GM21360 (cell line): Measurements from ENCODE around the gene RBM44.
"Not testable (repeated sequence)": the region's sequence is repeated elsewhere in the genome, so short reads cannot be mapped to it uniquely, and the experiment has no call there.

Experiments
- ATAC-seq: cut with Tn5 transposase; IDR thresholded peaks from one replicate; pipeline ENCODE4 v1.9.1; 2021; ENCODE audit warnings: mild to moderate bottlenecking, moderate library complexity; ENCODE audit not compliant: unreplicated experiment

RBM44 gene

GRCh38 chr2:237779521-237779920 is 19.1 kb upstream of the RBM44 start:
- ATAC-seq = no peak

- no peak for ATAC-seq
Observed at GRCh38 chr2:237782181-237782580, 16.4 kb upstream of the RBM44 start.

- not testable (repeated sequence) for ATAC-seq
Observed at GRCh38 chr2:237783678-237784077, 14.9 kb upstream of the RBM44 start.

- no peak for ATAC-seq
Observed at GRCh38 chr2:237786936-237787335, 11.6 kb upstream of the RBM44 start.

GRCh38 chr2:237790353-237790752 is 8.2 kb upstream of the RBM44 start:
- ATAC-seq = no peak

- no peak for ATAC-seq
Observed at GRCh38 chr2:237791977-237792727, 6.4 kb upstream of the RBM44 start.

- no peak for ATAC-seq
Observed at GRCh38 chr2:237797253-237797652, 1.3 kb upstream of the RBM44 start.

- no peak for ATAC-seq
Observed at GRCh38 chr2:237799060-237799428, 465 bp downstream of the RBM44 start.

GRCh38 chr2:237801466-237801865 is 2.9 kb downstream of the RBM44 start:
- ATAC-seq = no peak

- no peak for ATAC-seq
Observed at GRCh38 chr2:237806334-237806733, 7.8 kb downstream of the RBM44 start.

GRCh38 chr2:237815637-237816036 is 17.1 kb downstream of the RBM44 start:
- ATAC-seq = no peak

GRCh38 chr2:237816531-237816930 is 18.0 kb downstream of the RBM44 start:
- ATAC-seq = no peak

GRCh38 chr2:237818066-237818473 is 19.5 kb downstream of the RBM44 start:
- no peak for ATAC-seq

GRCh38 chr2:237819231-237819630 is 20.7 kb downstream of the RBM44 start:
- ATAC-seq = no peak

GRCh38 chr2:237820421-237820820 is 21.8 kb downstream of the RBM44 start:
- ATAC-seq = no peak

- no peak for ATAC-seq
Observed at GRCh38 chr2:237823544-237823943, 25.0 kb downstream of the RBM44 start.

- ATAC-seq = no peak
Observed at GRCh38 chr2:237824085-237824484, 25.5 kb downstream of the RBM44 start.

- ATAC-seq = no peak
Observed at GRCh38 chr2:237827421-237827987, 28.9 kb downstream of the RBM44 start.

- no peak for ATAC-seq
Observed at GRCh38 chr2:237830522-237830921, 31.9 kb downstream of the RBM44 start.

GRCh38 chr2:237833546-237833945 is 35.0 kb downstream of the RBM44 start:
- ATAC-seq = no peak

- no peak for ATAC-seq
Observed at GRCh38 chr2:237835372-237835771, 36.8 kb downstream of the RBM44 start.

- no peak for ATAC-seq
Observed at GRCh38 chr2:237841051-237841450, 42.5 kb downstream of the RBM44 start.

GRCh38 chr2:237848940-237849339 is 50.4 kb downstream of the RBM44 start:
- ATAC-seq = not testable (repeated sequence)
